PC-9 (cell line): ENCODE data around the gene USP10.

Experiments
- EZH2 ChIP-seq: fragments of 200-600 bp; sonication (generic); IDR thresholded peaks from 2 replicates; pipeline ENCODE4 v1.8.0; 2017; ENCODE audit warnings: antibody characterized with exemption, low read depth
- TF ChIP-seq, protein P1 (sequence below): fragments of 200-600 bp; sonication (generic); conservative IDR thresholded peaks from 2 replicates; pipeline ENCODE4 v1.6.1; 2017; ENCODE audit warnings: mixed run types, antibody characterized with exemption, mild to moderate bottlenecking, moderate library complexity

GRCh38 chr16:84722068-84722467 lies 22.3 kb downstream of the USP10 start:
- no peak for TF ChIP-seq EZH2
- TF ChIP-seq, protein P1, sequence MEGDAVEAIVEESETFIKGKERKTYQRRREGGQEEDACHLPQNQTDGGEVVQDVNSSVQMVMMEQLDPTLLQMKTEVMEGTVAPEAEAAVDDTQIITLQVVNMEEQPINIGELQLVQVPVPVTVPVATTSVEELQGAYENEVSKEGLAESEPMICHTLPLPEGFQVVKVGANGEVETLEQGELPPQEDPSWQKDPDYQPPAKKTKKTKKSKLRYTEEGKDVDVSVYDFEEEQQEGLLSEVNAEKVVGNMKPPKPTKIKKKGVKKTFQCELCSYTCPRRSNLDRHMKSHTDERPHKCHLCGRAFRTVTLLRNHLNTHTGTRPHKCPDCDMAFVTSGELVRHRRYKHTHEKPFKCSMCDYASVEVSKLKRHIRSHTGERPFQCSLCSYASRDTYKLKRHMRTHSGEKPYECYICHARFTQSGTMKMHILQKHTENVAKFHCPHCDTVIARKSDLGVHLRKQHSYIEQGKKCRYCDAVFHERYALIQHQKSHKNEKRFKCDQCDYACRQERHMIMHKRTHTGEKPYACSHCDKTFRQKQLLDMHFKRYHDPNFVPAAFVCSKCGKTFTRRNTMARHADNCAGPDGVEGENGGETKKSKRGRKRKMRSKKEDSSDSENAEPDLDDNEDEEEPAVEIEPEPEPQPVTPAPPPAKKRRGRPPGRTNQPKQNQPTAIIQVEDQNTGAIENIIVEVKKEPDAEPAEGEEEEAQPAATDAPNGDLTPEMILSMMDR: no peak
